KBM-7 (cell line): Measurements from ENCODE around the gene SLC43A2.

Experiments used
- DNase-seq: peaks from one replicate; pipeline ENCODE4 v3.0.0-alpha.2; 2015
- in situ Hi-C: fragments of 300-500 bp; cut with MboI; formaldehyde crosslinking; loops from 2 replicates; pipeline ENCODE4 v1.14.3; 2020; ENCODE audit warnings: low sequenced_read_pairs, low pct_unique_long_range_greater_than_20kb, mixed read lengths

Gene SLC43A2

DNA sequence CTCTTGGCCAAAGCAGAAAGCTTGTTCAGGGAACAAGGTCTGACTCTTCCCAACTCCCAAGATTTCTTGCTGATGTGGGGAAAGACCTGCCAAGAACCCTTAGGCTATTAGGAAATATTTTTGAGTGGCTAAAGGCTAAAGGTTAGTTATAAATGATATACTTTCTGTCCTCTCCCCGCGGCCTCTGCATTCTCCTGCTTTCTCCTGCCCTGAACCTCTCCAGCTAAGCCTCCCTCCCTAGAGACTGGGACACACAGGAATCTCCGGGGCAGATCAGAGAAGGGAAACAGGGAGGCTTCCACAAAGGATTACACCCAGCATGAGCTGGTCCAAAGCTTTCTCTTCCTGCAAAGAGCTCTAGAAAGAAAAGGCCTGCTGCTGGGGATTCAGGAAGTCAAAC, 2.3 kb downstream of the SLC43A2 start:
- no peak for DNase-seq
- in situ Hi-C loops, result loop anchor here (10.0 kb wide), 1 partner anchor 52 kb away; no protein-coding TSS in a partner anchor

DNA sequence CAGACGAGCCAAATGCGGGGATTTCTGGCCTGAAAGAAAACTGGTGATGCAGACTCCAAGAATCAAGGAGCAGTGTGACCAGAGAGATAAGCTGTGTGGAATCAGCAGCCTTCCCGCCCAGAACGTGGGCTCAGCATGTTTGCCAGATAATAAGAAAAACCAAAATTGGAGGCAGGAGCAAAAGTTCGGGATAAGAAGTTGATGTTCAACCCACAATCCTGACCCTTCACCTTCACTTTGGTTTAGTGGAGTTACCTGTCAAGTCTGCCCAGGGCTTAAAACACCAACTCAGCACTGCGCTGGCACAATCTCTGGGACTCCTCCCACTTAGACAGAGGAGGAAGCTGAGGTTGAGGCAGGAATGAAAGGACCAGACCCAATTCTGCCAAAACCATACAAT, 3.1 kb downstream of the SLC43A2 start:
- DNase-seq, result peak; percentile 20

DNA sequence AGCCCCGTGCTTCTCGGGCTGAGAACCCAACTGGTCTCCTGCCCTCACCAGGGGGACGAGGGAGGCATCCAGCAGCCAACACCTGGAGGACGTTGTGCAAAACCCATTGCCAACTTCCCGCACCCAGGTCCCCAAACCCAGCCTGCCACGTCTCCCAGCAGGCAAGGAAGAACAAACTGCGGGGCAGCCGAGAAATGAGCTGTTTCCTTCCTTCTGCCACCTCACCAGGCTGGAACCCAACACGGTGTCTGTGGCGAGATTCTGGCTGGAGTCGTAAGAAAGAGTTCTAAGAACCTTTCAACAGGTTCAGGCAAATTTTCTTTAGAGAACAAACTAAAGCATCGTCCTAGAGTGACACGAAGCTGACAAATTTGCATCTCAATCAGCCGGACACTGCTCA, 3.6 kb downstream of the SLC43A2 start:
- in situ Hi-C loops, result loop anchor here (10.0 kb wide), 1 partner anchor 50 kb away; no protein-coding TSS in a partner anchor
- no peak for DNase-seq

More for the DNA sequence above, 3.1 kb downstream of the SLC43A2 start:
- in situ Hi-C loops, result loop anchor here (10.0 kb wide), 1 partner anchor 51 kb away; no protein-coding TSS in a partner anchor

DNA sequence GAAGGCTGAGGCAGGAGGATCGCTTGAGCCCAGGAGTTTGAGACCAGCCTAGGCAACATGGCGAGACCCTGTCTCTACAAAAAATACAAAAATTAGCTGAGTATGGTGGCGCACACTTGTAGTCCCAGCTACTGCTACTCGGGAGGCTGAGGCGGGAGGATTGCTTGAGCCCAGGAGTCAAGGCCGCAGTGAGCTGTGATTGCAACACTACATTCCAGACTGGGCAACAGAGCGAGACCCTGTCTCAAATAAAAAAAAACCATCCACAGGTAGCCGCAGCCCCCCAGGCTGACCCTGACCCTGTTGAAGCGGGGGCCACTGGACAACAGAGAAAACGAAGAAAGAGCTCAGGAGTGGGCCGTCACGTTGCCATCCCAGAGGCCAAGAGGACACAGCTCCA, 4.0 kb downstream of the SLC43A2 start:
- in situ Hi-C loops, result loop anchor here (10.0 kb wide), 1 partner anchor 50 kb away; no protein-coding TSS in a partner anchor
- no peak for DNase-seq

DNA sequence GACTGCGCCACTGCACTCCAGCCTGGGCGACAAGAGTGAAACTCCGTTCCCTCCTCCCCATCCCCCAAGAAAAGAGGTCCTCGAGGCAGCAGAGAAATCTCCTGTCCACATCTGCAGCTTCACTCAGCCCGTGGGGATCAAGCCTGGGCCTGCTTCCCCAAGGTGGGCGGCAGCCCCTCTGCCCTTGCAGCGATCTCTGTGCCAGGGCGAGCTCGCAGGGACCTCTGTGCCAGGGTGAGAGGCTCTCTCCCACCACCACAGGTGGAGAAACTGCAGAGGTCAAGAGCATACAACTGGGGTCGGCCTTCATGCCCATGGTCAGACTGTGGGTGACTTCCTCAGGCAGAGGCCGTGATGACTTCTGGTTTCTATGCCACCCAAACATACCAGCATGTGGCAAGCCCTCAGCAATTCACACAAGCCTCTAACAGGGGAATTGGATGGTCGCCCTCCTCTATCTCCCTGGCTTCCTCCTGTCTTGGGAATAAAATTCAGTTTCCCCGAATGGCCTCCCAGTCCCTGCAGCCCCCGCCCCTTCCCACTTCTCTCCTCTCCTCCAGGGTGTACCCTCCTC, 5.5 kb downstream of the SLC43A2 start:
- in situ Hi-C loops, result loop anchor here (10.0 kb wide), 1 partner anchor 48 kb away; no protein-coding TSS in a partner anchor
- no peak for DNase-seq

DNA sequence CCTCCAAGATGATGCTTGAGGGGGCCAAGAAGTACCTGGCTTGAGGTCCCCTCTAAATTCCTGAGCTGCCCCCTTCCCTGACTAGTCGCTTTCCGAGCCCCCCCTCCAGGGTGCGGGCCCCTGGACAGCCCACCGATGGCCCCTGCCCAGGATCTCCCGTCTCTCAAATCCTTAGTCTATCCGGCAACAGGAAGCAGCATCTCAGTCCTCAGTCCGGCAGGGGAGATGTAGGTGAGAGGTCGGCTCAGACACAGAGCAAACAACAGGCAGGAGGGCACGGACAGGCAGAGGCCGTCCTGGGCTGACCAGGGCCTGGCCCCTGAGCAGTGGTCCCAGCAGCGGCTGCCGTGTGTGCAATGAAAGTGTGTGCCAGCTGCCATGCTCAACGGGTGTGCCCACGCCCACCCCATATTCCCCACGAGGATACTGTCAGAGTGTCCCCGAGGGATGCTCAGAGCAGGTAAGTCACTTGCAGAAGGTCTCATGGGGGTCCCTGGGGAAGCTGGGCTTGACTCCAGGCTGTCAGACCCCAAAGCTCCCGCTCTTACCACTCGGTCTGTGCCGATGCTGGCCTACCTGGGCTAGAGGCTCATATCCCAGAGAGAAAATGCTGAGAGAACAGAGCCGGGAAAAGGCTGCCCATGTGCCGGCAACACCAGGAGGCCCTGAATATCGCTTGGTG, 7.2 kb downstream of the SLC43A2 start:
- DNase-seq, result no peak
- in situ Hi-C loops, result loop anchor here (10.0 kb wide), 1 partner anchor 47 kb away; no protein-coding TSS in a partner anchor

DNA sequence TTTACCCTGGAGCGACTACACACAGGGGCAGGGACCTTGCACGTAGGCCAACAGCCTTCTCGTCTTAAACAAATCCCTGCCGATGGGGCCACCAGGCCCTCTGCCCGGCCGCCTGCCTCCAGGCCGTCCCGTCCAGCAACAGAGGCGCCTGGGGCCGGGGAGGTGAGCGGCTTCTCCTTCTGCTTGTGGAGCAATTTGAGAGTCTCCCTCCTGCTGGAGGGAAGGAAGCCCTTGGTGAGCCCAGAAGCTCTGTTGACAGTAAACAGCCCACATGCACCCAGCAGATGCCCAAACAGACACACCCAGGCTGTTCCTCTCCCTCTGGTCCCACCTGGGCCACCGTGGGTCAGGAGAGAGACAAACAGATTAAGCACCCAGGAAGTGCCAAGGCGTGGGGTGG, 8.1 kb downstream of the SLC43A2 start:
- no peak for DNase-seq
- in situ Hi-C loops, result loop anchor here (10.0 kb wide), 1 partner anchor 46 kb away; no protein-coding TSS in a partner anchor

DNA sequence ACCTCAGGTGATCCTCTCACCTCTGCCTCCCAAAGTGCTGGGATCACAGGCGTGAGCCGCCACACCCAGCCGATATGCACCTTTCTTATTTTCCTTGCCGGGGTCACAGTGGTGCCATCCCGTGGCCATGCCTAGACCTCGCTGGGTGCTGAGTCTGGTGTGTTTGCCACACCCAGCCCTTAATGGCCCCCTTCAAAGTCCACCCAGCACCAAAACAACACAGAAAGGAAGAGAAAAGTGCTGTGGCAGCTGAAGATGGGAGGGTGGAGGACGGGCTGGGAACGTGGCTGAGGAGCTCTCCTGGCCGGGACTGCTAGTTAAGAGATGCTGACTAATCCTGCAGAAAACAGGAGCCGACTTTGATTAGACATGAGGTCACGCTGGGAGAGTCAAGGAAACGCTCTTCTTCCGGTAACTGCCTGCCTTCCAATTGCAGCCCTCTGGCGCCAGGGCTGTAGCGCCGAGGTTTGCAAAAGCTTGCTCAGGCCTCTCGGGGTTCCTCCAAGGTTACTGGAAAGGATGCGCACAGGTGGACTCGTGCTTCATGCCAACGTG, 10.9 kb downstream of the SLC43A2 start:
- in situ Hi-C loops, result no loop called here
- peak; percentile 79 for DNase-seq

DNA sequence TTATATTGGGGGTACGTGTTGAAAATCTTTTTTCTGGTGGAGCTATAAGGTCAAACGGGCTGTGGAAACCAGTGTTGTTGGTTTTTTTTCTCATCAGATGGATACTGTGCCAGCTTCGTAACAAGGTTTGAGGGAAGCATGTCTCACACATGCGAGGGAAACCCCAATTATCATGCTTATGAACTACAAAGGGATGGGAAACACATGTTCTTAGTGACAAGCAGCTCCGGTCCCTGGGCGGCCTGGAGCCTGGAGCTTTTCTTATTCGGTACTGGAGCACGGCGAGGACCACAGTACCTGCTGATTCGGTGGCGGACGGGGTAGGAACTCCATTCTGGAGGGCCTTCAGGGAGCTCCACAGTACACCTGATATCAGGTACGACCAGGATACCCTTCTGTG, 12.5 kb downstream of the SLC43A2 start:
- in situ Hi-C loops, result no loop called here
- DNase-seq, result no peak

DNA sequence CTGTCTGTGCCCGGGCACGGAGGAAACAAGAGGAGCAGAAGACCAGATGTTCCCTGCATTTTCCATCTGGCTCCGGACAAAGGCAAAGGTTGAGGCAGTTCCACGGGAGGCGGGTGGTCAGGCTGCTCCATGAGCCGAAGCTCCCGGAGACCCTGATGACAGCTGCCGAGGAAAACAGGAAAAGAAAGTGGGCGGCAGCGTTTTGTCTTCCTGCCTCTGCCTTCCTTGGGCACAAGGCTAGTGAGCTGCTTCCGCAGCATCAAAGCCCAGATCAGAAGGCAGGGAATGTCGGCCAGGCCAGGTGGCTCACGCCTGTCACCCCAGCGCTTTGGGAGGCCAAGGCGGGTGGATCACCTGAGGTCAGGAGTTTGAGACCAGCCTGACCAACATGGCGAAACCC, 16.2 kb downstream of the SLC43A2 start:
- no peak for DNase-seq
- in situ Hi-C loops, result no loop called here

DNA sequence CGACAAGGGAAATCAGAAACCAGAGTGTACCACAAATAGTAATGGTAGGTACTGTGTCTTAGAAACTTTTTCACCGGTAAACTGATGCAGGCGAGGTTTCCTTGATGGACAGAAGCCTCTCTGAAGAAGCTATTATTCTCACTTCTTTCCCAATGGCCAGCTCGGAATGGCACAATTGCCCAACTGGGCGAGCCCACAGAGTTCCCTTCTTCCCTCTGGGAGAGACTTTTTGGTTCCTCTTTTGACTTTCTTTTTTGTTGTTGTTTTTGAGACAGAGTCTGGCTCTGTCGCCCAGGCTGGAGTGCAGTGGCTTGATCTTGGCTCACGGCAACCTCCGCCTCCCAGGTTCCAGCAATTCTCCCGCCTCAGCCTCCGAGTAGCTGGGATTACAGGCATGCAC, 16.9 kb downstream of the SLC43A2 start:
- peak; percentile 50 for DNase-seq
- in situ Hi-C loops, result no loop called here

DNA sequence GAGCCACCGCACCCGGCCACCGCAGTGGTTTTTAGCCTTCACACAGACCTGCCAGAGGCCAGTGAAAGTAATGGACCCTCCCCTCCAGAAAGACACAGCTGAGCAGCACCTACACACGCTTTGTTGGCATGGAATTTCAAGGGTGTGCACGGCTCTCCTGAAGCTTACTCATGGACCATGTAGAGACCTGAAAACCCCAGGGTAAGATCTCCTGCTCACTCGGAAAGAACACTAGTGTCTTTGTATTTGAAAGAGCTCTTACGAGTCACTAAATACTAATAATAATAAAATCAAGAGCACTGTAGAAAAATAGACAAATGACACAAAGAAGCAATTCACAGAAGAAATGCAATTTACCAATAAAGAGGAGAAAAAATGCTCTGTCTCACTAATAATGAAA, 20.0 kb downstream of the SLC43A2 start:
- no peak for DNase-seq
- in situ Hi-C loops, result no loop called here

DNA sequence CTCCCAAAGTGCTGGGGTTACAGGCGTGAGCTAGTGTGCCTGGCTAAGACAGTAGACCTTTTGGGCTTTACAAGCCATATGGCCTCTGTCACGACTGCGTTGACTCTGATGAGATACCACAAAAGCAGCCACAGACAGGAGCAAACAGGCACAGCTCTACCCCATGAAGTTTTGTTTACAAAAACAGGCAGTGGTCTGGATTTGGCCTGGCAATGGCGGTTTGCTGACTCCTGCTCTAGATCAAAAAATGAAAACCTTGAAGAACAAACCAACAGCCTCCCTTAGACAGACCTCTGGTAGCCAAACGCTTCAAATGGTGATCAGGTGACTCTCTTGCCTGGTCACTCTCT, 20.7 kb downstream of the SLC43A2 start:
- in situ Hi-C loops, result no loop called here
- no peak for DNase-seq

DNA sequence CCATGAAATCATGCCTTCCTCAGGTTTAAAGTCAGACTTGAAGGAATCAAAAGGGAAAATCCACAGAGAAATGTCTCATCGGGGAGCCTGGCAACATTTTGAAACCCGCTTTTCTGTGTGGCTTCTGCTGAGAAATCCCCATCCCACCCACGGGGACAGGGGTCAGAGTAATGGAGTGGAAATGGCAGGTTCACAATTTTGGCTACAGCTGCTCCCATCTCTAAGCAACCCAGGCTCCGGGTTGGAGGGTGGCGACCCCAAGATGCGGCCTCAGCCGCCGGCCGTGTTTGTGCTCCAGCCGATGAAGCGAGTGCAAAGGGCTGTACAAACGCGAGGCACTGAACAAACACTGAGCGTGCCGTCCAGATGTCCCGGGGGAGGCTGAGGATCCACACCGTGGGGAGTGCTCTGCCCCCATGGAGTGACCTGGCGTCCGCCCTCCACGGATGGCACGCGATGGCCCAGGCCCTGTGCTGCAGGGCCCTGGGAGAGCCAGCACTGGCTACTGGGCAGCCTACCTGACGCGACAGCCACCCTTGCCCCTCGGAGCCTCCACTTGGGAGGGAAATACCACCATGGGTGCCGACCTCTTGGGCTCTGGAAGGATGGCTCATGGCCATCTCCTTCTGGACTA, 22.2 kb downstream of the SLC43A2 start:
- in situ Hi-C loops, result no loop called here
- DNase-seq, result no peak

DNA sequence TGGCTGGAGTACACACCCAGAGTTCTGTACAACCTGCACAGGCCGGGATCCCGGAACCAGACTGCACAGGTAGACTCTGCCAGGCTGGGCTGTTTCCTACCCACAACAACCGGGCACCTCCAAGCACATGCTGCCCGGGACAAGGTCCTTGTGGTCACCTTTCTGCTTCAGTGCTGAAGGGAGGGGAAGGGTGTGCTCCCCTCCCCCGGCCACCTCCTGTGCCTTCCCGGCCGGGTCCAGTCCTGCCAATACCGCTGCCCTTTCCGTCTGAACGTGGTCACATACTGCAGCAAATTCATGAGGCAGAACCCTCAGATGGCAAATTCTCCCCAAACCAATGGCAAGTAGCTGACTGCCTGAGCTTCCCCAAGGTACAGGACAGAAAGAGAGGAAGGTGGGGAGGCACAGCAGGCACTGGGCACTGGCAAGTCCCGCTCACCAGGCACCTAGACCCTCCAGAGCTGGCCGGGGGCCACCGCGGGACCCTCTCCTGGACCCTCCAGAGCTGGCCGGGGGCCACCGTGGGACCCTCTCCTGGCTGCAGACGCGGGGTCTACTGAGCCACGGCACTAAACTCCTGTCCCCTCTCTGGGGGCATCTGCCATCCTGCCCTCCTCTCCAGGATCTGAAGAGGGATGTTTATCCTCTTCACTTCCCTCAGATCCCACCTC, 22.8 kb downstream of the SLC43A2 start:
- no peak for DNase-seq
- in situ Hi-C loops, result no loop called here

DNA sequence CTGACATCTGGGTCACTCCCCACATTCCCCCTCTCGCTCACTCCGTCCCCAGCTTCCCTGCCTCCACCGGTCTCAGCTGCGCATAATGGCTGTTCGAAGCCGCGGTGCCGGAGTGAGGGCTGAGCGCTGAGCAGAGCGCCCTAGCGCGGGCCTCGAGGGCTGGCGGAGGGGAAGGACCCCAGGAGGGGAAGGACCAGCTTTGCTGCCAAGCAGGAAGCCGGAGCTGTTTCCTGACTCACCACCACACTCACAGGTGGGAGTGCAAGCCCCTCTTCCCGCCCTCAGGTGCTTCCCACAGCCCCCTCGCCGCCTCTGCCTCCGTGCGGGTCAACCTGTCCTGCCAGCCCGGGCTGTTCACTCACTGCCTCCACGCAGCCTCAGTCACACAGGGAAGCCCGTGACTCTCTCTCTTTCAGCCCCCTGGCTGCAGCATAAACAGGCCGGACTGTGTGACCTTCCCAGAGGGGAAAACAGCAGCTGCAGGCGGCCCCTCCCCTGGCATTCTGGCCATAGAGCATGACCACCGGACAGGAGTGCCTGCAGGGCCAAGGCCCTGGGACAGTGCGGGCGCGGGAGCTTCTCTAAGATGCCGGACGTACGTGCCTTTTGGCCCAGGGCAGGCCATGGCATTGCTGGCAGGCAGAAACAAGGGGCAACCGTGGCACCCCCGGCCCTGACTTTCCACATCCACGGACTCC, 23.7 kb downstream of the SLC43A2 start:
- in situ Hi-C loops, result no loop called here

DNA sequence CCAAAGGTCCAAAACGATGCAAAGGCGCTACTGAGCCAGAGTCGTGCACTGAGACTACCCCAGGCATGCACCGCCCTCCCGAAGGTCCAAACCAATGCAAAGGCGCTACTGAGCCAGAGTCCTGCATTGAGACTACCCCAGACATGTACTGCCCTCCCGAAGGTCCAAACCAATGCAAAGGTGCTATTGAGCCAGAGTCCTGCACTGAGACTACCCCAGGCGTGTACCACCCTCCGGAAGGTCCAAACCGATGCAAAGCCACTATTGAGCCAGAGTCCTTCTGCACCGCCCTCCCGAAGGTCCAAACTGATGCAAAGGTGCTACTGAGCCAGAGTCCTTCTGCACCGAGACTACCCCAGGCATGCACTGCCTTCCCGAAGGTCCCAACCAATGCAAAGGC, 27.1 kb downstream of the SLC43A2 start:
- in situ Hi-C loops, result no loop called here

More for the DNA sequence above, 23.7 kb downstream of the SLC43A2 start:
- DNase-seq, result no peak

DNA sequence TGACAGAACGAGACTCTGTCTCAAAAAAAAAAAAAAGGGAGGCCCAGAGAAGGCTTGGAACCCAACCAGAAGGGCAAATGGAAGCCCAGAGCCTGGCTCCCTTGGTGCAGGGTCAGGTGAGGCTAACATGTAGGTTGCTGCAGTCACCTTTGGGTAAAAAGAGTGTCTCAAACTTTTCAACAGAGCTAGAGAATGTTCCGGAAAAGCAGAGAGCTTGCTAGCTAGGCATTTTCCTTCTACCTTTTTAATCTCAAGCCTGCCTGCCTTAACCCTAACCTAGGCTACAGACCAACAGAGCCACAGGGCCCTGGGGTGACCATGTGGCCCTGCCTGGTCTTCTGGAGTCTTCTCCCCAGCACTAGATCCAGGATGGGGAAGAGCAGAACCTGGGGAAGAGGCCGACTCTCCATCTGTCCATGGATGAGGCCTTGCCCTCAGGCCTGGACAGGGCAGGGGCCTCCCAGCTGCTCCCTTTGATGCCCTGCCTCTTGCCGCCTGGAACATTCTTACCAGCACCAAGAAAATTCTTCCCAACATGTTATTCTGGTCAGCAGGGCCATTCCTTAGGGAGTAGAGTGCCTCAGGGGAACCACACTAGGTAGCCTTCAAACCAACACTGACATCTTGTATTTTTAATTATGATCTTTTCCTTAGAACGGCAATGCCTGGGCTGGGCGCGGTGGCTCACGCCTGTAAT, 30.1 kb downstream of the SLC43A2 start:
- DNase-seq, result no peak
- in situ Hi-C loops, result no loop called here

More for the DNA sequence above, 27.1 kb downstream of the SLC43A2 start:
- DNase-seq, result no peak
